Spleen (tissue), 7 donors: ENCODE results near the gene ASIC4.

ENCODE experiments used
- CTCF ChIP-seq, 11 experiments: fragments of 200-600 bp in 7 of 11; fragments of 450-650 bp in 4 of 11; sonication (generic) in 4 of 11; IDR thresholded peaks in 8 of 11; conservative IDR thresholded peaks in 3 of 11; 1 replicate in 7 of 11; 2 replicates in 4 of 11; pipeline versions ENCODE4 v1.4.0 to v1.8.0; 2016 to 2021; ENCODE audit warnings: antibody characterized with exemption in 11 of 11, inconsistent platforms in 4 of 11, mild to moderate bottlenecking in 1 of 11
- POLR2A ChIP-seq, 3 donors: fragments of 450-650 bp; IDR thresholded peaks; one replicate each; pipeline ENCODE4 v1.5.1; 2017; ENCODE audit warnings: antibody characterized with exemption in 3 of 3, mild to moderate bottlenecking in 1 of 3
- POLR2AphosphoS5 ChIP-seq, 3 donors: sonication (generic); formaldehyde crosslinking; IDR thresholded peaks; one replicate each; pipeline ENCODE4 v1.5.1; 2017; ENCODE audit warnings: antibody characterized with exemption in 3 of 3
- donor health status: DM: no; HTN: no; CAD: no; lungs with moderate emphysema.
- donor health status: DM: no; HTN: no; CAD: no.
- donor health status: DM: no; HTN: no; CAD: no.

- TF ChIP-seq POLR2A (IDR thresholded peaks at IDR 0.05) (no peak), CTCF (IDR thresholded peaks at IDR 0.05 in 8 of 11, conservative IDR thresholded peaks at IDR 0.05 in 3 of 11) (no peak), POLR2AphosphoS5 (IDR thresholded peaks at IDR 0.05) (no peak)
Measured at GRCh38 chr2:219510512-219511135, 3.7 kb upstream of the ASIC4 start.
